Osteocyte (in vitro differentiated cells): Measurements from ENCODE around the gene PTTG1IP. TPM values are rescaled to one million over a fixed set of nuclear protein-coding genes. Genes with fewer than 3 reads are reported as not detected.

Experiments
- DNase-seq: peaks from one replicate; pipeline ENCODE4 v3.0.0; 2021; ENCODE audit warnings: mixed read lengths; ENCODE audit not compliant: unreplicated experiment; ENCODE audit errors: extremely low spot score
- H3K27ac Mint-ChIP-seq: one replicate; pipeline ENCODE4 v1.8.0; 2021; ENCODE audit warnings: mild to moderate bottlenecking, mixed read lengths; ENCODE audit not compliant: unreplicated experiment
- H3K27me3 Mint-ChIP-seq: one replicate; pipeline ENCODE4 v1.8.0; 2021; ENCODE audit warnings: mixed read lengths; ENCODE audit not compliant: unreplicated experiment
- H3K36me3 Mint-ChIP-seq: one replicate; pipeline ENCODE4 v1.8.0; 2021; ENCODE audit warnings: mixed read lengths; ENCODE audit not compliant: unreplicated experiment
- H3K4me1 Mint-ChIP-seq: one replicate; pipeline ENCODE4 v1.8.0; 2021; ENCODE audit warnings: mixed read lengths; ENCODE audit not compliant: unreplicated experiment
- H3K4me3 Mint-ChIP-seq: one replicate; pipeline ENCODE4 v1.8.0; 2021; ENCODE audit warnings: mild to moderate bottlenecking, moderate library complexity, mixed read lengths; ENCODE audit not compliant: unreplicated experiment
- H3K9me3 Mint-ChIP-seq: one replicate; pipeline ENCODE4 v1.8.0; 2021; ENCODE audit warnings: mixed read lengths; ENCODE audit not compliant: unreplicated experiment
- CTCF ChIP-seq: fragments of 200-600 bp; sonication (generic); IDR thresholded peaks from 2 replicates; pipeline ENCODE4 v1.5.0; 2021; ENCODE audit warnings: antibody characterized with exemption, mild to moderate bottlenecking, moderate library complexity
- total RNA-seq: library from RNA; stranded (reverse); gene quantifications from 2 replicates; pipeline ENCODE4 v1.2.1, GENCODE V29; 2021

PTTG1IP gene
- total RNA-seq, 1 donor from 2014 or later: 318 TPM

- peak overlapping the region; percentile 82 for H3K27ac Mint-ChIP-seq
- no peak for DNase-seq
- TF ChIP-seq CTCF: no peak
- peak overlapping the region; percentile 78 for H3K4me3 Mint-ChIP-seq
- H3K9me3 Mint-ChIP-seq: no peaks in the 10 kb centered on the region
- H3K4me1 Mint-ChIP-seq: peaks cover 47% of the 10 kb centered on the region
- no peaks in the 10 kb centered on the region for H3K36me3 Mint-ChIP-seq
- H3K27me3 Mint-ChIP-seq: no peaks in the 10 kb centered on the region
These were observed 1.2 kb upstream of the PTTG1IP start for GRCh38 chr21:44874497-44875315.

- Mint-ChIP-seq H3K27me3 (no peaks in the 10 kb centered on the region), H3K9me3 (no peaks in the 10 kb centered on the region), H3K4me3 (peak overlapping the region; percentile 78), H3K4me1 (peaks cover 51% of the 10 kb centered on the region), H3K36me3 (no peaks in the 10 kb centered on the region), H3K27ac (peak overlapping the region; percentile 82)
- DNase-seq: no peak
- no peak for TF ChIP-seq CTCF
These were observed 678 bp upstream of the PTTG1IP start for GRCh38 chr21:44874240-44874496.

GRCh38 chr21:44872649-44873355 is 688 bp downstream of the PTTG1IP start:
- Mint-ChIP-seq H3K27ac (peak overlapping the region; percentile 92), H3K4me3 (peak overlapping the region; percentile 93), H3K36me3 (peaks cover 1% of the 10 kb centered on the region), H3K9me3 (no peaks in the 10 kb centered on the region), H3K4me1 (peaks cover 65% of the 10 kb centered on the region), H3K27me3 (no peaks in the 10 kb centered on the region)
- TF ChIP-seq CTCF: no peak
- peak; percentile 84 for DNase-seq

GRCh38 chr21:44872323-44872648 is 1.2 kb downstream of the PTTG1IP start:
- H3K4me3 Mint-ChIP-seq: peak overlapping the region; percentile 93
- H3K4me1 Mint-ChIP-seq: peaks cover 70% of the 10 kb centered on the region
- peaks cover 2% of the 10 kb centered on the region for H3K36me3 Mint-ChIP-seq
- peak overlapping the region; percentile 92 for H3K27ac Mint-ChIP-seq
- no peaks in the 10 kb centered on the region for H3K27me3 Mint-ChIP-seq
- H3K9me3 Mint-ChIP-seq: no peaks in the 10 kb centered on the region
- no peak for TF ChIP-seq CTCF
- no peak for DNase-seq

- Mint-ChIP-seq H3K27me3 (no peaks in the 10 kb centered on the region), H3K4me1 (peaks cover 75% of the 10 kb centered on the region), H3K9me3 (no peaks in the 10 kb centered on the region), H3K36me3 (peaks cover 2% of the 10 kb centered on the region), H3K4me3 (peak overlapping the region; percentile 93), H3K27ac (peak overlapping the region; percentile 92)
- TF ChIP-seq CTCF: no peak
- DNase-seq: no peak
These were observed 1.8 kb downstream of the PTTG1IP start for GRCh38 chr21:44871576-44872269.
